Kidney tubule cell (primary cell): ENCODE data around the gene TIGD1.
"Not testable (repeated sequence)": the region's sequence is repeated elsewhere in the genome, so short reads cannot be mapped to it uniquely, and the experiment has no call there.

Experiments used
- DNase-seq: peaks from one replicate; pipeline ENCODE4 v3.0.0-alpha.2; 2018; ENCODE audit warnings: low spot score

Gene TIGD1

GRCh38 chr2:232570481-232570880, 20.1 kb upstream of the TIGD1 start:
- not testable (repeated sequence) for DNase-seq

- DNase-seq: no peak
Measured at GRCh38 chr2:232569541-232569940, 19.2 kb upstream of the TIGD1 start.

GRCh38 chr2:232568161-232568560, 17.8 kb upstream of the TIGD1 start:
- DNase-seq: peak; percentile 80

GRCh38 chr2:232567721-232568120, 17.4 kb upstream of the TIGD1 start:
- DNase-seq: no peak

- DNase-seq: peak; percentile 46
Measured at GRCh38 chr2:232563580-232563979, 13.2 kb upstream of the TIGD1 start.

GRCh38 chr2:232562515-232563151, 12.3 kb upstream of the TIGD1 start:
- no peak for DNase-seq

- DNase-seq: no peak
Measured at GRCh38 chr2:232556426-232556825, 6.1 kb upstream of the TIGD1 start.

GRCh38 chr2:232551776-232552175, 1.4 kb upstream of the TIGD1 start:
- no peak for DNase-seq

- DNase-seq: no peak
Measured at GRCh38 chr2:232551250-232551638, 887 bp upstream of the TIGD1 start.

- no peak for DNase-seq
Measured at GRCh38 chr2:232549655-232550353, 553 bp downstream of the TIGD1 start.

- DNase-seq: no peak
Measured at GRCh38 chr2:232547991-232548390, 2.4 kb downstream of the TIGD1 start.

GRCh38 chr2:232545511-232546375, 4.6 kb downstream of the TIGD1 start:
- no peak for DNase-seq

GRCh38 chr2:232544674-232545073, 5.7 kb downstream of the TIGD1 start:
- DNase-seq: no peak

GRCh38 chr2:232543928-232544631, 6.3 kb downstream of the TIGD1 start:
- DNase-seq: no peak

- no peak for DNase-seq
Measured at GRCh38 chr2:232543491-232543890, 6.9 kb downstream of the TIGD1 start.

- no peak for DNase-seq
Measured at GRCh38 chr2:232542715-232543467, 7.5 kb downstream of the TIGD1 start.

GRCh38 chr2:232541961-232542714, 8.2 kb downstream of the TIGD1 start:
- DNase-seq: no peak

GRCh38 chr2:232541195-232541960, 9.0 kb downstream of the TIGD1 start:
- DNase-seq: no peak

GRCh38 chr2:232540441-232541041, 9.8 kb downstream of the TIGD1 start:
- no peak for DNase-seq
